MCF 10A (cell line): ENCODE measurements around the gene TBC1D14. TPM values are rescaled to one million over a fixed set of nuclear protein-coding genes. Genes with fewer than 3 reads are reported as not detected.

ENCODE experiments used
- BruUV-seq: library from RNA; stranded (reverse); fragments of 400-500 nt; replicated peaks from 2 replicates; lab custom pipeline; 2021; lab: Mats Ljungman, UMichigan
- CTCF ChIA-PET: fragments of 300-600 bp; sonication (Branson Sonifier 250); formaldehyde crosslinking; extraction: SDS; loops from one replicate; lab custom pipeline; 2021; ENCODE audit warnings: antibody characterized with exemption, inconsistent platforms; lab: Yijun Ruan, JAX
- POLR2A ChIA-PET: fragments of 300-600, 350-650 bp; sonication (Branson Sonifier 250); formaldehyde crosslinking; extraction: SDS; loops from one replicate; lab custom pipeline; 2020; ENCODE audit warnings: antibody characterized with exemption, inconsistent platforms; lab: Yijun Ruan, JAX
- DNase-seq: peaks from one replicate; pipeline ENCODE4 v3.0.0-alpha.2; 2018; ENCODE audit not compliant: unreplicated experiment
- H3K27ac Mint-ChIP-seq: one replicate; pipeline ENCODE4 v1.8.0; 2022; ENCODE audit warnings: mild to moderate bottlenecking, low read depth, mixed read lengths; ENCODE audit not compliant: unreplicated experiment
- H3K27me3 Mint-ChIP-seq: one replicate; pipeline ENCODE4 v1.8.0; 2022; ENCODE audit warnings: mixed read lengths; ENCODE audit not compliant: insufficient read depth, unreplicated experiment
- H3K36me3 Mint-ChIP-seq: one replicate; pipeline ENCODE4 v1.8.0; 2022; ENCODE audit warnings: mild to moderate bottlenecking, moderate library complexity, mixed read lengths; ENCODE audit not compliant: insufficient read depth, unreplicated experiment
- H3K4me1 Mint-ChIP-seq: one replicate; pipeline ENCODE4 v1.8.0; 2022; ENCODE audit warnings: mixed read lengths; ENCODE audit not compliant: insufficient read depth, unreplicated experiment
- H3K4me3 Mint-ChIP-seq: one replicate; pipeline ENCODE4 v1.8.0; 2022; ENCODE audit warnings: mild to moderate bottlenecking, moderate library complexity, mixed read lengths; ENCODE audit not compliant: unreplicated experiment
- H3K9me3 Mint-ChIP-seq: one replicate; pipeline ENCODE4 v1.8.0; 2022; ENCODE audit warnings: mixed read lengths; ENCODE audit not compliant: unreplicated experiment
- intact Hi-C: fragments of 100-400 bp; cut with micrococcal nuclease; formaldehyde crosslinking; loops from 2 replicates; pipeline ENCODE4 v1.14.1; 2022
- total RNA-seq: library from RNA; stranded (reverse); gene quantifications from 2 replicates; pipeline ENCODE4 v1.2.3, GENCODE V29; 2022
- TF ChIP-seq, protein P1 (sequence below): fragments of 200-600 bp; IDR thresholded peaks from one replicate; pipeline ENCODE4 v1.8.0; 2022; ENCODE audit warnings: antibody characterized with exemption, mild to moderate bottlenecking; ENCODE audit not compliant: unreplicated experiment

Gene TBC1D14
- total RNA-seq, 1 experiment from 2014 or later = 55.1 TPM

DNA sequence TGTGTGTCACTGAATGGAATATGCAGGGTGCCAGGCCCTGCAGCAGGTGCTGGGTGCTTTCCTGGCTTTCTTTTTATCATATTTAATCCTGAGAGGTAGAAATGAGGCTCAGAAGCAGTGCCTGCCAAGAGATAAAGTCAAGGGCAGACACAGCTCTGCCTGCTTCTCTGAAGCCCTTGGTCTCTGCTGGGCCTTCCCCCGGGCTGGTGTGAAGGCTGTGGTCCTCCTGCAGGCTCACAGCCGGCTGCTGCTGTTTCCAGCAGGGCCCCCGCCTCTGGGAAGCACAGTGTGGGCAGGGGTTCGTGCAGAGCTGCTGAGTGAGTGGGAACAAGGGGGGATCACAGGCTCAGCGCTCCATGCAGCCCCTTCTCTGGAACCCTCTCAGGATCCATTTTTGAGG lies 49.6 kb downstream of the TBC1D14 start:
- BruUV-seq = no TSS peak
- TF ChIP-seq, protein P1, sequence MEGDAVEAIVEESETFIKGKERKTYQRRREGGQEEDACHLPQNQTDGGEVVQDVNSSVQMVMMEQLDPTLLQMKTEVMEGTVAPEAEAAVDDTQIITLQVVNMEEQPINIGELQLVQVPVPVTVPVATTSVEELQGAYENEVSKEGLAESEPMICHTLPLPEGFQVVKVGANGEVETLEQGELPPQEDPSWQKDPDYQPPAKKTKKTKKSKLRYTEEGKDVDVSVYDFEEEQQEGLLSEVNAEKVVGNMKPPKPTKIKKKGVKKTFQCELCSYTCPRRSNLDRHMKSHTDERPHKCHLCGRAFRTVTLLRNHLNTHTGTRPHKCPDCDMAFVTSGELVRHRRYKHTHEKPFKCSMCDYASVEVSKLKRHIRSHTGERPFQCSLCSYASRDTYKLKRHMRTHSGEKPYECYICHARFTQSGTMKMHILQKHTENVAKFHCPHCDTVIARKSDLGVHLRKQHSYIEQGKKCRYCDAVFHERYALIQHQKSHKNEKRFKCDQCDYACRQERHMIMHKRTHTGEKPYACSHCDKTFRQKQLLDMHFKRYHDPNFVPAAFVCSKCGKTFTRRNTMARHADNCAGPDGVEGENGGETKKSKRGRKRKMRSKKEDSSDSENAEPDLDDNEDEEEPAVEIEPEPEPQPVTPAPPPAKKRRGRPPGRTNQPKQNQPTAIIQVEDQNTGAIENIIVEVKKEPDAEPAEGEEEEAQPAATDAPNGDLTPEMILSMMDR = no peak
- H3K9me3 Mint-ChIP-seq = no peaks in the 10 kb centered on the region

DNA sequence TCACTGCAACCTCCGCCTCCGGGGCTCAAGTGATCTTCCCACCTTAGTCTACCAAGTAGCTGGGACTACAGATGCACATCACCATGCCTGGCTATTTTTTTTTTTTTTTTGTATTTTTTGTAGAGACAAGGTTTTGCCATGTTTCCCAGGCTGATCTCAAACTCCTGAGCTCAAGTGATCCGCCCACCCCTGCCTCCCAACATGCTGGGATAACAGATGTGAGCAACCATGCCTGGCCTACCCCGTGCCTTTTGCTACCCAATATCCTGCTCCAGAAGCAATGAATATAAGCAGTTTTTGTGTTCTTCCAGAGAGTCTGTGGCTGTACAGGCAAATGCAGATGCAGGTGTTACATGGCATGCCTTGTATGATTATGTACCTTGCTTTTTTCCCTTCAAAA lies 50.5 kb downstream of the TBC1D14 start:
- Mint-ChIP-seq H3K9me3 (no peaks in the 10 kb centered on the region), H3K27me3 (no peaks in the 10 kb centered on the region), H3K27ac (no peak overlapping the region), H3K4me1 (peaks cover 8% of the 10 kb centered on the region), H3K36me3 (no peaks in the 10 kb centered on the region), H3K4me3 (no peak overlapping the region)
- TF ChIP-seq, protein P1 = no peak
- intact Hi-C loops = no loop called here
- DNase-seq = no peak
- BruUV-seq = no TSS peak
- ChIA-PET CTCF (interaction anchor here (0.9 kb wide), 1 partner anchor 14 kb away, joined by 3 read pairs; no protein-coding TSS in a partner anchor), POLR2A (no interaction called here)

More for the DNA sequence above, 49.6 kb downstream of the TBC1D14 start:
- POLR2A ChIA-PET = no interaction called here
- DNase-seq = no peak
- no peak overlapping the region for H3K27ac Mint-ChIP-seq
- no peak overlapping the region for H3K4me3 Mint-ChIP-seq
- CTCF ChIA-PET = no interaction called here
- H3K36me3 Mint-ChIP-seq = no peaks in the 10 kb centered on the region
- H3K27me3 Mint-ChIP-seq = no peaks in the 10 kb centered on the region
- H3K4me1 Mint-ChIP-seq = peaks cover 10% of the 10 kb centered on the region
- intact Hi-C loops = no loop called here

DNA sequence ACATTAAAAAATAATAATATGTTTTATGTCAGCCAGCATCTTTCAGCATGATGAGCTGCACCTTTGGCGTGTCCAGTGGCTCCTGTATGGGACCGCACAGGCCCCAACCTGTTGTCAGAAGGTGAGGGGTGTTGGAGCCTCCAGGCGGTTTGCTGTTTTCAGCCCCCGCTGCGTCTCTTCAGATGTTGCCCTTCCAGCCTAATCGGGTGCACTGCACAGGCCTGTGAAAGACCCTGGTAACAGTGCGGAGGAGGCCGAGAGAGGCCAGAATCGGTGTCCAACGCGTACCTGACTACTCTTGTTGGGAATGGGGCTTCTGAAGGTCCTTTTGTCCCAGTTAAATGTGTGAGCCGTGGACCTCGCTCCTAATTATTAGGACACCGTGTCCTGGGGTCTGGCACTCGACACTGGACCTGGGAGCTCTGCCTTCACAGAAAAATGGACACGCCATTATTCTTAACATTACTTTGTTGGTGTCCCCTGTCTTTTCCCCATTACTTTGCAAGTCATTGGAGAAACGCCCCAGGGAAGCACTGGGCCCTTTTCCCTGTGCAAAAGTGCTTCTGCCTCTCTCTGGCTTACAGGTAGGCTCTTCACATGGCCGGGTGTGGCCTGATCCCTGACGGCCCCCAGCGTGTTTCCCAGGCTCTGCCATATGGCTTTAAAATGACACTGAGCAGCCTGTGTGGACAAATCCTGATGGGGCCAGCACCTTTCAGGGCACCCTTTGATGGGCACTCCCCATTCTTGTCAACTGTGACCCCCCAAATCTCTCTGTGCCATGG lies 51.2 kb downstream of the TBC1D14 start:
- H3K27me3 Mint-ChIP-seq = no peaks in the 10 kb centered on the region
- intact Hi-C loops = no loop called here
- TF ChIP-seq, protein P1 = no peak
- peaks cover 5% of the 10 kb centered on the region for H3K4me1 Mint-ChIP-seq
- CTCF ChIA-PET = interaction anchor here (0.9 kb wide), 1 partner anchor 13 kb away, joined by 3 read pairs; no protein-coding TSS in a partner anchor
- no TSS peak for BruUV-seq
- H3K27ac Mint-ChIP-seq = no peak overlapping the region
- POLR2A ChIA-PET = interaction anchor here (0.7 kb wide), 1 partner anchor 1383 kb away, joined by 3 read pairs; no protein-coding TSS in a partner anchor
- H3K36me3 Mint-ChIP-seq = no peaks in the 10 kb centered on the region
- DNase-seq = no peak
- H3K9me3 Mint-ChIP-seq = no peaks in the 10 kb centered on the region
- H3K4me3 Mint-ChIP-seq = no peak overlapping the region

DNA sequence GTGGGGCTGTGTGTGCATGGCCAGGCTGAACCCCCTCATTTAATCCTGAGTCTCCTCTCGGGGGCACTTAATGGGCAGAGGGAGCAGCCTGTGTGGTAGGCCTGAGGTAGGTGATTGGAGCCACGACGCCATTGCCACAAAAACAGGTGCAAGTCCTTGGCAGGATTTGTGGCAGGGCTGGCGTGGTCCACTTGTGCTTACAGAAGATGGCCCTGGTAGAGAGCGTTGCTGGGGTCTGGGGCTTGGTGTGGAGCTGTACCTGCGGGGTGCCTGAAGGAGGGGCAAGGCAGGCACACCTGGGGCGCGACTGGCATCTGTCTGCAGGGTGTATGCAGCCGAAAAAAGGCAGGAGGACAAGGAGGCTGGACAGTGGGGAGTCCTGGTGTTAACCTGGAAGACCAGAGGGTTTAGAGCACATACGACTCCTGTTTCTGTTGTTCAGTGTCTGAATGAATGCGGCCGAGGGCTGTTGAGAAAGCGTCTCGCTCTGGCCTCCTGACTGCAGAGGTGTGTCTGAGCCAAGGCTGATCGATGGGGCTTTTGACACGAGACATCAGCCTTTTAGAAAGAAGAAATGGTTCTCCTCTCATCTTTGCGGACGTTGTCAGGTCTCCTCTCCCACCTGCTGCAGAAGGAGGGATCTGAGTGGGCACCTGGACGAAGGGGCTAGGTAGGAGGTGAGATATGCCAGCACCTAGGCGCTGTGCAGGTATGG lies 52.0 kb downstream of the TBC1D14 start:
- ChIA-PET POLR2A (no interaction called here), CTCF (interaction anchor here (2.0 to 2.7 kb wide), 2 partner anchors 12 to 109 kb away, joined by 5 to 18 read pairs; no protein-coding TSS in a partner anchor)
- TF ChIP-seq, protein P1 = no peak
- BruUV-seq = no TSS peak
- Mint-ChIP-seq H3K9me3 (no peaks in the 10 kb centered on the region), H3K4me3 (no peak overlapping the region), H3K27ac (no peak overlapping the region), H3K4me1 (peaks cover 5% of the 10 kb centered on the region), H3K36me3 (no peaks in the 10 kb centered on the region), H3K27me3 (no peaks in the 10 kb centered on the region)
- intact Hi-C loops = no loop called here
- no peak for DNase-seq
